HG03575 (cell line): ENCODE results near the gene GALNT11.
"Not testable (repeated sequence)": the region's sequence is repeated elsewhere in the genome, so short reads cannot be mapped to it uniquely, and the experiment has no call there.

Experiments used
- ATAC-seq: cut with Tn5 transposase; IDR thresholded peaks from one replicate; pipeline ENCODE4 v1.9.1; 2021; ENCODE audit not compliant: unreplicated experiment, insufficient number of reproducible peaks, low FRiP score; ENCODE audit errors: extremely low read depth

The GALNT11 gene

DNA sequence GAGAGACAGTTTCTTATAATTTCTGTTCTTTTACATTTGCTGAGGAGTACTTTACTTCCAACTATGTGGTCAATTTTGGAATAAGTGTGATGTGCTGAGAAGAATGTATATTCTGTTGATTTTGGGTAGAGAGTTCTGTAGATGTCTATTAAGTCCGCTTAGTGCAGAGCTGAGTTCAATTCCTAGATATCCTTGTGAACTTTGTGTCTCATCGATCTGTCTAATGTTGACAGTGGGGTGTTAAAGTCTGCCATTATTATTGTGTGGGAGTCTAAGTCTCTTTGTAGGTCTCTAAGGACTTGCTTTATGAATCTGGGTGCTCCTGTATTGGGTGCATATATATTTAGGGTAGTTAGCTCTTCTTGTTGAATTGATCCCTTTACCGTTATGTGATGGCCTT, 38.3 kb downstream of the GALNT11 start:
- not testable (repeated sequence) for ATAC-seq

DNA sequence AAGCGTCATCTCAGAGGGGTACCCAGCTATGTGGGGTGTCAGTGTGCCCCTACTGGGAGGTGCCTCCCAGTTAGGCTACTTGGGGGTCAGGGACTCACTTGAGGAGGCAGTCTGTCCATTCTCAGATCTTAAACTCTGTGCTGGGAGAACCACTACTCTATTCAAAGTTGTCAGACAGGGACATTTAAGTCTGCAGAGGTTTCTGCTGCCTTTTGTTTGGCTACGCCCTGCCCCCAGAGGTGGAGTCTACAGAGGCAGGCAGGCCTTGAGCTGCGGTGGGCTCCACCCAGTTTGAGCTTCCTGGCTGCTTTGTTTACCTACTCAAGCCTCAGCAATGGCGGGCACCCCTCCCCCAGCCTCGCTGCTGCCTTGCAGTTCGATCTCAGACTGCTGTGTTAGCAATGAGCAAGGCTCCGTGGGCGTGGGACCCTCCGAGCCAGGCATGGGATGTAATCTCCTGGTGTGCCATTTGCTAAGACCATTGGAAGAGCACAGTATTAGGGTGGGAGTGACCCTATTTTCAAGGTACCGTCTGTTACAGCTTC, 40.4 kb downstream of the GALNT11 start:
- not testable (repeated sequence) for ATAC-seq

DNA sequence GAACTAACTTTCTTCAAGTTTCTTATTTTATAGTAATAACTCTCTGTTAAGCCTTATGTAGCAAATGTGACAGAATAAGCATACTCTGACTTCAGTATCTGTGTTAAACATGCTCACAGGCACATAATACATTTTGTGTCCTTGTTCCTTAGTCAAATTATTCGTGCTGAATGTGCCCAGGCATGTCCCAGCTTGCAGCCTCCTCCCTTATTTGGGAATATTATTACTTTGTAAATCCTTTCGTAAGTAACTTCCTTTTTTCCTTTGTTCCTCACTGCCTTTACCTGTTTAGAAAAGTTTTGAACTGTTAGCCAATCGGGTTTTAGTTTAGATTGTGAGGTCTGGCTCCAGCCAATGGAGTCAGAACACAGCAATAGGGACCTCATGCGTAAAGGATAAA, 46.9 kb downstream of the GALNT11 start:
- ATAC-seq = no peak

DNA sequence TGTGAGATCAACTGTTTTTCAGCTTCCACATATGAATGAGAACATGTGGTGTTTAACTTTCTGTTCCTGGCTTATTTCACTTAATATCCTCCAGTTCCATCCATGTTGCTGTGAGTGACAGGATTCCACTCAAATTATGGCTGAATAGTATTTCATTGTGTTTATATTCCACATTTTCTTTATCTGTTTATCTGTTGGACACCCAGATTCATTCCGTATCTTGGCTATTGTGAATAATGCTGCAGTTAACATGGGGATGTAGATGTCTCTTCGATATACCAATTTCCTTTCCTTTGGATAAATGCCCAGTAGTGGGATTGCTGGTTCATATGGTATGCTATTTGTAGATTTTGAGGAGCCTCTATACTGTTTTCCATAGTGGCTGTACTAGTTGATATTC, 47.9 kb downstream of the GALNT11 start:
- no peak for ATAC-seq

DNA sequence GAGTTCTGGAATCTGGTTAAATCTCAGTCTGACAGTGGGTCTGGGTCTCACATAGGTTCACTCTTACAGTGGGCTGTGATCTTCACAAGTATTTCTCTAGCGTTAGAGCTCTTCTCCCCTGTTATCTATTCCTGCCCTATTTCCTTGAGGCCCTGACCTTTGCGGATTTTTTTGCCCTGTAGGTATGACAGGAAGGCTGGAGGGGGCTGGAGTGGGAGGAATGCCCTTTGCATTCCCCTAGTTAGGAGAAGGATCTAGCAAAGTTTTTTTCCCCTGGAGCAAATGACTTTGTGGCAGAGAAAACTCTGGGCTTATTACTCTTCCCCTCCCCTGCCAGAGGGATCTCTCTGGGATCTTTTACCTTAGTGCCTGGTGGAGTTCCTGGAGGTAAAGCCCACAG, 49.2 kb downstream of the GALNT11 start:
- ATAC-seq = no peak

DNA sequence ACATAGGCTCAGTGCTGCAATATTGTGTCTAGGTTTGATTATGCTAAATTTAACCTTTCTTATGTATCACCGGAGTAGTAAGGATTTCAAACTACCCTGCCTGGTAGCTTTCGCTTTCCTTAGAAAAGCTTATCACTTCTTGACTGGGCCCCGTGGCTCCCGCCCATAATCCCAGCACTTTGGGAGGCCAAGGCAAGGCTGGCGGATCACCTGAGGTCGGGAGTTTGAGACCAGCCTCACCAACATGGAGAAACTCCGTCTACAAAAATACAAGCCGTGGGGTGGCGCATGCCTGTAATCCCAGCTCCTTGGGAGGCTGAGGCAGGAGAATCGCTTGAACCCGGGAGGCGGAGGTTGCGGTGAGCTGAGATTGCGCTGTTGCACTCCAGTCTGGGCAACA, 49.9 kb downstream of the GALNT11 start:
- ATAC-seq = not testable (repeated sequence)

DNA sequence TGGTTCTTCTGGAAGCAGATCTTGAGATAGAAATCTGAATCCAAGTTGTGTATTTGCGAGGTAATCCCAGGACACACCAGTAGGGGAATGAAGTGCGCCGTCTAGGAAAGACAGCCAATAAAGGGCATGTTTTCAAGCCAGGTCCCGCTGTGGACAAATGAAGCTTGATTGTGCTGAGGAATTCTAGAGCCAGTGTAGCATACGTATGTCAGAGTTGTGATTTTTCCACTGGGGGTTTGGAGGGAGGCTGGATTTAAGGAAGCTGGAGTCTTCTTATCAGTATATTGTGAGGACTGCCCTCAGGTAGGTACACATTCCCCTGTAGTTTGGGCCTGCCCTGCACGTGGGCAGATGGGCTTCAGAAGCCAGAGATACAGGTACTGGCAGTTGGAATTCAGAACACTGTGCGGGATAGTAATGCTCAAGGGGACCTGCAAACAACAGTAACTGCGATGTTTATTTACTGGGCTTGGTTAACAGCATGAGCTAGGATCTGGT, 50.9 kb downstream of the GALNT11 start:
- ATAC-seq = no peak

DNA sequence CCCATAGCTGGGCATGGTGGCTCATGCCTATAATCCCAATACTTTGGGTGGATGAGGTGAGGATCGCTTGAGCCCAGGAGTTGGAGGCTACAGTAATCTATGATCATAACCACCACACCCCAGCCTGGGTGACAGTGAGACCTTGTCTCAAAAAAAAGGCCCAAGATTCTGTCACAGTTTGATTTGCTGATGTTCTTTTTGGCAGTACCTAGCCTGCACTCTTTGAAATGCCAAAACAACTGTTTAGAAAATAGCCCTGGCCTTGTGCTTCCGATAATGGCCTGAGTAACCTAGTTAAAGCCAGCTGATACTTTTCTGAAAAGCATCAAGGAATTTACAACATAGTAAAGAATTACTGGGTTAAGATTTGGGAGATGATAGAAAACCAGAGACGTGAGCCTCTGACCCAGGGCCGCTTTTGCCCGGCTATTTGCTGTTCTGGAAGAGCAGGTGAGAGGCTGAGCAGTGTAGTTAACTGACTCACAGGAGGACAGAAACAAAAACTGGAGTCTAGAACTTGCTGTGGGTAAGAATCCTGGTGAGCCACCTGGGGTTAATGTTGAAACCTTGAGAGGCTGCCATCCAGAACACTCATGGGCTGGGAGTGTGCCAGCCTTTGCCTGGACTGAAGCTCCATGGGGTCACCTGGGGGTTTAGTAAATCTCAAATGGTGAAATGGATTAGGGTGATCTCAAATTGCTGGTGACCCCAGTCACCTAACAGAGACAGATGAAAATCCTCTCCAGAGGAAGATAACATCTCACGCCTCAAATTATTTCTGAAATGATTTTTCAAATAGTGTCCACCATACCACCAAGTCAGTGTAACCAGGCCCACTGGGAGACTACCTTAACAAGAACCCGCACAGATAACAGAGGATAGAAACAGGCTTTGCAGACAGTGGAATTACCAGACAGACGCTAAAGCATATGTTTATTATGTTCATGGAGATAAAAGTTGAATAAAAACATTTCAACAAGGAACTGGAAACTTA, 51.8 kb downstream of the GALNT11 start:
- ATAC-seq = no peak

DNA sequence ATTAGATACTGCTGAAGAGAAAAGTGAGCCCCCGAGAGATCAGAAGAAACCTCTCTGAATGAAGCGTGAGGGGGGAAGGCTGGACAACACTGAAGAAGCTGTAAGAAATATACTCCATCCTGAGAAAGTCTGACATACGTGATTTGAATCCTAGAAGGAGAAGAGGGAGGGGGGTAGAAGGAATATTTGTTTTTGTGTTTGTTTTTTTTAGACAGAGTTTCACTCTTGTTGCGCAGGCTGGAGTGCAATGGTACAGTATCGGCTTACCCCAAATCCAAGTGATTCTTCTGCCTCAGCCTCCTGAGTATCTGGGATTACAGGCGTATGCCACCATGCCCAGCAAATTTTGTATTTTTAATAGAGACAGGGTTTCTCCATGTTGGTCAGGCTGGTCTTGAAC, 52.6 kb downstream of the GALNT11 start:
- no peak for ATAC-seq

DNA sequence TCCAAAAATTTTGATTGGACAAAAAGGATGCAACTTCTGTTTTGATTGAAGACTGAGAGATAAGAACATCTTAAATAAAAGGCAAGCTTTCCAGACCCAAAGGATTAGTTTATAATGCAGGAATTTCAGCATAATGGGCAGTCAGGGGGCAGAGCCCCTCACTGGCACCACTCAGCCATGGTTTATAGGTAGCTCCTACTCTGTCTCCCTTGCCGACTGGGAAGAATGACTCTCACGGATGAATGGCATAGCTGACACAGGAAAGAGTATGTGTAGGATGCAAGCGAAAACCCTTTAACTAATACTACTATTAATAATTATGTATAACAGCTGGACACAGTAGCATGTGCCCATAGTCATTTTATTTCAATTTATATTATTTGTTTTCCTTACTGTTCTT, 53.3 kb downstream of the GALNT11 start:
- no peak for ATAC-seq

DNA sequence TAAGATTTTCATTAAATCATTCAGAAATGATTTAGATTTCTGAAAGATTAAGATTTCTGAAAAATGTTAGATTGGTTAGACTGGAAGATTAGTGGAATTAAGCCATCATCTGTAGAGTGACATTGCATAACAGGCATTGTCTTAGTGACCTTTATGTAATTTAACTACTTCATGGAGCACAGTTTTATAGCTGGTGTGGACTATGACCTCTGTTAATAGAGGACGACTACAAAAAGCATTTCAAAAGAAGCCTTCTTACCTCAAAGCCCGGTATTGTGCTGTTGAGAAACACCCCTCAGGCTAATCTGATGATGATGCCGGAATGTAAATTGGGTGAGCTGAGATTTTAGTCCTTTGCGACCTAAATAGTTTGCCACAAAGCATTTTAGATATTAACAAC, 55.6 kb downstream of the GALNT11 start:
- ATAC-seq = no peak

DNA sequence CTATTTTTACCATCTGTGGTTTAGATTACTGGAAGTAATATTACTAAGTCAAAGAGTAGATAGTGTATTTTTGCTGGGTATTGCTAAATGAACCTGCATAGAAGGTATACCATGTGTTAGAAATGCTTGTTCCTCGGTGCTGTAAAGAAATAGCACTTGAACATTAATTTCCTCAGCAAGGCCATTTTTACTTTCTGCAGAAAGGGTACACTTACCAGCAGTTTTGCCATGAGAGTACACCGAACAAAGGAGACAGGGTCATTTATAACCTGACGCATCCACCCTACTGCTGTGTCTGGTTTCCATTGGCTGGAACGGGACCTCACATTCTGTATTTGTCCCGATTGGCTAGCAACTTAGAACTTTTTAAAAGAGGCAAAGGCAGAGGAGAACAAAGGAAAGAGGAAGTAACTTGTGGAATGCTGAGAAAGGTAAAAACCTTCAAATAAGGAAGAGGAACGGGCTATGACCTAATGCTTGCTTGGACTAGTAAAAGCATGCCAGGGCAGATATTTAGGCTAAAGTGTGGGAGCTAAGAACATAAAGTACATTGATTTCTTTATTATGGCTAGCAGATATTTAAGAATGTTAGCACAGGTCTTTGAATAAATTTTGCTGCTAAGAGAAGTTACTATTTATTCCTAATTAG, 56.7 kb downstream of the GALNT11 start:
- not testable (repeated sequence) for ATAC-seq

DNA sequence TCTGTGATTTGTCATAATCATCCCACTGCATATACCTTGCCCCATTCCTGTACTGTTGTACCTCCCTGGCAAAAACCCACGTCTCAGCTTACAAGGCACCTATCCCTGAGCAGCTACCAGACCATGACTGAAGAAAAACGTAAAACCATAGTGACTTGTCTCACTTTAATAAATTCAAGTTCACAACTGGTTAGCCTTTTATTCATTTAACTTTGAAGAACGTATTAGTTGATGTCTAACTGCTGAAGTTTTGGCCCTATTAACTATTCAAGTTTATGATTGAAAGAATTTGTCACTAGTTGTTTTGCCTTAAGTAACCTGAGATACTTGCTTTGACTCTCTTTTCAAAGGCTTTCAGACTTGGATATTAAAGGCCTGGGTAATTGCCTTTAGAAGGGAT, 59.7 kb downstream of the GALNT11 start:
- ATAC-seq = no peak

DNA sequence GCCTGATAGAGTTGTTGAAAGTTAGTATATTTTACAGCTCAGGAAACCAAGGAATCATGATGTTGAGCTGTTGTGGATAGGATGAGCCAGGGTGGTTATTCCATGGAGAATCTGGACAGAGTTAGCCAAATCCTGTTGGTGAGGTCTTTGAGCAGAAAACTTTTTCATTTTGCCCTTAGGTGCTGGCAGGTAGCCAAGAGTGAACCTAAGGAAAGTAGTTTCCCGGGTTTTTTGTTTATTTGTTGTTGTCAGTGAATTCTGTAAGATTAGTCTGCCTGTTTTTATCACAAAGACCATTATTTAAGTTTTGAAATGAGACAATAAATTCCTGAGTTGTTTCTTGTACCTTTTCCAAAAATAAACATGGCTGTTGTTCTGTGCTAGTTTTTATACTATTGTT, 61.0 kb downstream of the GALNT11 start:
- no peak for ATAC-seq

DNA sequence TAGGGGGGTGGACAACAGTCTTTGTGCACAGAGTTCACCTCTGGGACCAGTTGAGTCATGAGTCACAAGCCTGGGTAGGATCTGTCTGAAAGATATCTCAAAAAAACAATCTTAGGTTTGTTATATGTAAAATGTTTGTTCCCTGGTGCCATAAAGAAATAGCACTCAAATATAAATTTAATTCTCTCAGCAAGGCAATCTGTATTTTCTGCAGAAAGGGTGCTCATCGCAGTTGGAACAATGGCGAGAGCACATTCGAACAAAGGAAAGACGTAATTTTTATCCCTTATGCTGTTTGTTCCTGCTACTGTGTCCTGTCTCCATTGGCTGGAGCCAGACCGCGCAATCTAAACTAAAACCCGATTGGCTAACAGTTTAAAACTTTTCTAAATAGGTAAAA, 63.7 kb downstream of the GALNT11 start:
- no peak for ATAC-seq

DNA sequence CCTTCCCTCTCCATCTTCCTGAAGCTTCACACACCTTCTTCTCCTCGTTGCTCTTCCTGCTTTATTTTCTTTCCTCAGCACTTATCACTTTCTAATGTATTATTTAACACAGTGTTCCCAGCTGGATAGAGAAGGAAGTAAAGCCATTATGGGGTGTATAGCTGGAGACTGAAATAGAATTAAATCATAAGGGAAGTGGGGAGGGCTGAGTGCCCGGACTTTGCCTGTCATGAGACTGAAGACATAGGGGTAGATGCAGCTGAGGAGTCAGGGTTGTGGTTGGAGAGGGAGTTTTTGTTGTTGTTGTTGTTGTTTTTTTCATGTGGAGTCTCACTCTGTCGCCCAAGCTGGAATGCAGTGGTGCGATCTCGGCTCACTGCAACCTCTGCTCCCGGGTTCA, 65.3 kb downstream of the GALNT11 start:
- no peak for ATAC-seq

DNA sequence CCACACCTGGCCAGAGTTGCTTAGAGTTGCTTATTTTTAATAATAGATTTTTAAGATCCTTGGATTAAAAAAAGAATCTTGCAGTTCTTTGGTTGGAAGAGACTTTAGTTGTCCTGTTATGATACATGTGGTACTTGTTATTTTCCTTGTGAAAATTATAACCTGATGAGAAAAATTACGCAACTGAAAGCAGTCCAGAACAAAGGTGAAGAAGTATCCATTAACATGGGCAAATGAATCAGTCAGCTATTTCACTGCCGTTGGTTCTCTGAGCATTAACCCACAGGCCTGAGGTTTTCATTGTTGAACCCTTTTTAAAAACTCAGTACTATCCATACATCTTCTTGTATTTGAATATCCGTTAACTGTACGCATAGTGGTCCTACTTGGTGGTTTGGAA, 68.2 kb downstream of the GALNT11 start:
- ATAC-seq = no peak

DNA sequence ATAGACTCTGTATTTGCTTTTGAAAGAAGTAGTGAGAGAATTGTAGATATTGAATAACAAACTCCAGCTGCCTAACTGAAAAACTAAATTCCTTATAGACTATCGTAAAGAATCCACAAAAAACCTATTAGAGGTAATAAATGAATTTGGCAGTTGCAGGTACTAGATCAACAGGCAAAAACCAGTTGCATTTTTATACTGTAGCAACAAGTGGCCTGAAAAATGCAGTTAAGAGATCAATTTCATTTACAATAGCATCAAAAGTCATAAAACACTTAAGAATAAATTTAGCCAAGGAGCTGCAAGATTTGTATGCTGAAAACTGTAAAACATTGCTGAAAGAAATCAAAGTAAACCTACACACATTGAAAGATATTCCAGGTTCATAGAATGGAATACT, 70.3 kb downstream of the GALNT11 start:
- no peak for ATAC-seq

DNA sequence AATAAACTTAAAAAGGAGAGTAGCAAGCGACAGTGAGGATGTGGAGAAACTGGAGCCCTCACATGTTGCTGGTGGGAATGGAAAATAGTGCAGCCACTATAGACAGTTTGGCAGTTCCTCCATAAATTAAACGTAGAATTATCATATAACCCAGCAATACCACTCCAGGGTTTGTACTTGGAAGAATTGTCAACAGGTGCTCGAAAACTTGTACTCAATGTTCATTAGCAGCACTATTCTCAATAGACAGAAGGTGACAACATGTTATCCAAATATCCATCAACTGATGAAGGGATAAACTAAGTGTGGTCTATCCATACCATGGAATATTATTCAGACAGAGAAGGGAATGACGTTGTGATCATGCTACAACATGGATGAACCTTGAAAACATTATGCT, 71.9 kb downstream of the GALNT11 start:
- no peak for ATAC-seq

DNA sequence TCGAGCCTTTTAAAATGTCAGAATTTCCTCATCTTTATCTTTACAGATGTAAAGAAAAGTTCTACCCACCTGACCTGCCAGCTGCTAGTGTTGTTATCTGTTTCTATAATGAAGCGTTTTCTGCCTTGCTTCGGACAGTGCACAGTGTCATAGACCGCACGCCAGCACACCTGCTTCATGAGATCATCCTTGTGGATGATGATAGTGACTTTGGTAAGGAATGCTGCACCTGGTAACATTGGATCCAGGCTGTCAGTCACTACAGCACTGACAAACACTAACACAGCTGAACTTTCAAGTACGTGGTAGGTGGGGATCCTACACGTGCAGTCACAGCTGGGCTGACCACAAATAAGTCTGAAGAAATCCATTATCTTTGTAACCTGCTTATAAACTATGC, 77.6 kb downstream of the GALNT11 start:
- no peak for ATAC-seq
